HG03575 (cell line): ENCODE results near the gene USP20.

ENCODE experiments used
- ATAC-seq: cut with Tn5 transposase; IDR thresholded peaks from one replicate; pipeline ENCODE4 v1.9.1; 2021; ENCODE audit not compliant: unreplicated experiment, insufficient number of reproducible peaks, low FRiP score; ENCODE audit errors: extremely low read depth

USP20 gene

DNA sequence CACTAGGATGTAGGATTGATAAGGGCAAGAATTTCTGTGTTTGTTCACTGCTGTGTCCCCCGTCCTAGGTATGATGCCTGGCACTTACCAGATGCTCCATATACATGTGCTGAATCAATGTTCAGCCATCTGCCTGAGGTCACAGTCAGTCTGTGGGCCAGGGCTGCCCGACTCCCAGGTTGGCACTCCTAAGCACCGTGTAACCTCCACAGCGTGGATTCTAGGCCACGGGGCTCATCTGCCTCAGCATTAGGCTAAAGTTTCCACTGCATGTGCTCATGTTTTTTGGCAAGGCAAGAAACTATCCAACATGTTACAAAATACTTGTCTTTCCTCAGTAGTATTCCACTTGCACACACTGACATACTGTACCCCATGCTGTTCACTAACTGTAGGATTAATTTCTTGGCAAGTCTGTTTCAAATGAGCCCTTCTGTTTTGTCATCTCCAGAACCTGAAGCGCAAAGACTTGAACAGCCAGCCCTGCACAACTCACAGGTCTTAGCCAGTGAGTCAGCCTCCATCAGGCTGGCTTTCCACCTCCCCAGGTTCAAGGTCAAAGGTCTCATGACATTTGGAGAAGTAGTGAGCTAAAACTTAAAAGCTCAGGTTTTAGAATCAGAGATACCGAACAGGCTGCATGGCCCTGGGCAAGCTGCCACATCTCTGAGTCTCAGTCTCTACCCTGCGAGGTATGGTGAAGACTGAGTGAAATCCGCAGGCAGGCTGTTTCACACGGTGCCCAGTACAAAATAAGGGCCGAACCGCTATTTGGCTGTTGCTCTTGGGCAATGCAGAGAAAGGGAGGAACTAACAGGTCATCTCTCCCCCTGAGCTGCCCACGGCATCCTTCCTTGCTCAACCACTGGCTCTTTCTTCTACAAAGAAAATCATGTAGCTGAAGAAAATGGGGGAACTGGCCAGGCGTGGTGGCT lies 18.5 kb upstream of the USP20 start:
- ATAC-seq, result no peak

GRCh38 chr9:129822898-129823541 lies 12.2 kb upstream of the USP20 start:
- ATAC-seq, result no peak

DNA sequence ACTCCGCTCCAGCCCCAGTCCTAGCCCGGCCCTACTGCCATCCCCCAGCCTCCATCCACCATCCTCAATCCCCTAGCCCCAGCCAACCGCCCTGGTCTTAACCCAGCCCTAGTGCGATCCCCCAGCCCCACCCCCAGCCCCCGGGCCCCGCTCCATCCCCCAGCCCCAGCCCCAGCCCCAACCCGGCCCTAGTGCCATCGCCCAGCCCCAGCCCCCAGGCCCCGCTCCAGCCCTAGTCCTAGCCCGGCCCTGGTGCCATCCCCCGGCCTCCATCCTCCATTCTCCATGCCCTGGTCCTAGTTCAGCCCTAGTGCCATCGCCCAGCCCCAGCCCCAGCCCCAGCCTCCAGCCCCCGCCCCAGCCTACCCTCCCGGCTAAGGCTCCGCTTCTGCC lies 11.7 kb upstream of the USP20 start:
- no peak for ATAC-seq

- no peak for ATAC-seq
Observed at GRCh38 chr9:129823935-129824601, 11.2 kb upstream of the USP20 start, which contains the start of gene TOR1A. Gene TOR1A, minus strand, starts transcription at chr9:129824136. Its CDS starts 51 bp downstream, at chr9:129824085.

DNA sequence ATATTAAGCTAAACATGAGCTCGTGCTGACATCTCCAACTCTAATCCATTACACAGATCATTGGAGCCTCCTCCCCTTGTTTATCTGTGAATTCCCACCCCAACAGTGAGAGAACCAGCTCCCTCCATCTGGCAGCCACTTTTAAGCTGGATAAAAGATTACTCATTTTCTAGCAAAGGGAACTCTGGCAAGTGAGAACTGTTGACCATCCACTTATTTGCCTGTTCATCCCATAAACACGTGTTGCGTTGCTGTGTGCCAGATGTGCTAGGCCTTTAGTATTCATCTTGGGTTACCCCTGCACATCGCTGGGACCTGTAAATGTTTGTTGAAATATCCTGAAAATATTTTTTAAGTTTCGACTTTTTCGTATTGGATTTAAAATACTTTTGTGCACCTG lies 8.9 kb upstream of the USP20 start:
- no peak for ATAC-seq

DNA sequence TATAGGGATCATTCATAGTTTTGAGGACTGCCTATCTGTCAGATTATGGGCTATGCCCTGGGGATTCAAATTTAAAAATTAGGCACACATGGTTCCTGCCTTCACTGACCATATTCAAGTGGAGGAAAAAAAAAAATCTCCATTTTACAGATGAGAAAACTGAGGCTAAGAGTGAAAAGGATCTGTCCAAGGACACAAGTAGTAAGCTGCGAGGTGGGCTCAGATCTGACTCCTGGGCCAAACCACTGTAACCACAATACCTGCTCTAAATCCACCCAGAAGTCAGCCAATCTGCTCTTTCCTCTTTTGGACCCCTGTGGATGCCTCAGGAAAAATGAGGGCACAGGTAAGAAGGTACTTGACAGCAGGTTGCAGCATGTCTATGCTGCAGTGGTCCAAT lies 8.5 kb upstream of the USP20 start:
- ATAC-seq, result no peak

DNA sequence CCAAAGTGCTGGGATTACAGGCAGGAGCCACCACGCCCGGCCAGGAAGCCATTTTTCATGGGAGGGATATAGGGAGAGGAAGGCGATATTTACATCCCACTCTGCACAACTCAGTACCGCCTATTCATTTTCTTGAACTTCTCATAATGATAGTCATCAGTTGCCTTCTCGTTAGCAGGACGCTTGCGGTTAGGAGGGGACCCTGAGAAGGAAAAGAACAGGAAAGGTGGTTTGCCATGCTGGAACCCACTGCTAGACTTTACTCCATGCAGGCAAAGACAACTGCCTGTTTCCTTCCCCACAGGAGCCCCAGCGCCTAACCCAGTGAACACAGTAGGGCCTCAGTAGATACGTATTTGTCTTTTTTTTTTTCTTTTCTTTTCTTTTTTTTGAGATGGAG lies 7.2 kb upstream of the USP20 start:
- no peak for ATAC-seq

DNA sequence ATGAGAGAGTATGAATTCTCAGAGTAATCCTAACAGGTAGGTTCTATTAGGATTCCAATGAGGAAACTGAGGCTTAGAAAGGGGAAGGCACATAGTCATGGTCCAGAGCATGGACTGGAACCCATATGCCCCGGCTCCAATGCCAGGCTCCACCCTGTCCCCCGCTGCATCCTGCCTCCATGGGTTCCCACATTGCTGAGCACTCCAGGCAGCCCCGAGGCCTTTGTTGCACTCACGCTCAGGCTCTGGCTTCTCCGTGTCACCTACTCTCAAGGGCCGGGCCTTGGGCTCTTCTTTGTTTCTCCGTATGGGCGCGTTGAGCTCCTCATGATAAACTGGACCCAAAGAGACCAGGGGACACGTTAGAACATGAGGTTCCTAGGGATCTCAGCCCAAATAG lies 6.3 kb upstream of the USP20 start:
- no peak for ATAC-seq

DNA sequence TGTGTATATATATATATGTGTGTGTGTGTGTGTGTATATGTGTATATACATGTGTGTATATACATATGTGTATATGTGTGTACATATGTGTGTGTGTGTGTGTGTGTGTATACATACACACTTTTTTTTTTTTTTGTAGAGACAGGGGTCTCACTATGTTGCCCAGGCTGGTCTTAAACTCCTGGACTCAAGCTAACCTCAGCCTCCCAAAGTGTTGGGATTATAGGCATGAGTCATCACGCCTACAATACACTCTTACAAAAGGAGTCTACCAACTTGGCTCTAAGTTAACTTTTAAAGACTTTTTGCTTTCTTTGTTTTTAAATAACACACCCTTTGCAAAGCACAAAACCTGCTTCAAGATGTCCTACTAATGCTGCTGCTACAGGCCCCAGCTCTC lies 2.3 kb upstream of the USP20 start:
- ATAC-seq, result no peak

DNA sequence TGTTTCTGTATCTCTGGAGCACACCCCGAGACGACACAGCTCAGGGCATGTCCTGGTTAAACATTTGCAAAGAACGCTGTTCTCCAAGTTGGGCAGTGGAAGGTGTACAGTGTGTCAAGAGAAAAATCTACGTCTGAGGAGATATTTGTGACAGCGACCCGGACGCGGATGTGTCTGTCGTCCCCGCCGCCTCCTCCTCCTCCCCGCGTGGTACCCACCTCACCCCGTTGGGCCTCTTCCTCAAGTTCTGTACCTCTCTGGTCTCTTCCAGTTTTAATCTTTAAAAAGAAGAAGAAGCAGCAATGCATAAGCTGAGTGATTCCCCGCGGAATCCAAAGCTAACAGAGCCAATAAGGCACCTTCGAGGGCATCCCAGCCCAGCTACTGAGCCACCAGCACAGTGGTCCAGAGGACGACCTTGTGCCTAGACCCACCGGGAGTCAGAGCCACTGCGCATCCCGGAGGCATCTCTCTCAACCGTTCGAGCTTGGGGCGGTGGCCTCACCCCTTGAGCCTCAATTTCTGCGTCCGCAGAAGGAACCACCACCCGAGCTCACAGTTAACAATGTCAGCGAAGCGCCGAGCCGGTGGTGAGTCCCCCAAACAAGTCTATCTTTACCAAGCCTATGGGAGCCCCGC lies 650 bp upstream of the USP20 start:
- ATAC-seq, result no peak

DNA sequence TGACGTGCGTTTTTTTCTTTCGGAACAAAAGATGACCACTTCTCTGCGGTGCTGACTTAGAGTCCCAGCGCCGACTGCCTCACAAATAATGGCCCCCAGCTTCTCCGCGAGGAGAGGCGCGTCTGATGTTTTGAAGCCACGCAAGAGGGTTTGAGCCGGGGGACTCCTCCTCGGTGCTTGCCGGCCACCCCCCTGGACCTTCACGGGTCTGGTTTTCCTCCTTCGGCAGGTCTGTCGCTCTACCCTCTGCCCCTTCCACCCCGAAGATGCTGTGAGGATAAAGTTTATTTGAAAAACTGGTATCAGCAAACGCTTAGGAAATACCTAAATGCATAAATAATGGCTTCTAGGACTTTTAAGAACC lies 584 bp downstream of the USP20 start:
- no peak for ATAC-seq

GRCh38 chr9:129836311-129837007 lies 1.2 kb downstream of the USP20 start:
- no peak for ATAC-seq

DNA sequence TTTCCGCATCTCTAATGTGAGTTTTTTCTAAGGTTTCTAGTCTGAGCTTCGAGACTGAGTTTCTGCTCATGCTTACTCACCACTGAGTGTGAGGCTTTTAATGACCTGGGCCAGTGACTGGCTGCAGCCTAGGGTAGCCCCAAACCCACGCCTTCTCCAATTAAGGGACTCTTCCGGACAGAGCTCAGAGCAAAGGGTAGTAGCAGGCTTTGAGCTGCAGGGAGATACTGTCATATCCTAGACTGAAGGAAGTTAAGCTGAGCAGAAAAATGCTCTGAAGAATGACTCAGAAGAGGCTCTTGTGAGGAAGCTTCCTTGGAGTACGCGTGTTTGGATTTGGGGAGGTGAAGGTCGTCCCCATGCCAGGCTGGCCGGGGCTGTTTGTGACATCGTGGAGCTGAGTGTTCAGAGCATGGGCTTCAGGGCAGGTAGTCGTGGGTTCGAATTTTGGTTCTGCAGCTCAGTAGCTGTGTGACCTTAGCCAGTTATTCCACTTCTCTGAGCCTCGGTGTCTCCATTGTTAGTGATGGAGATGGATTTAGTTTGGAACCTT lies 3.5 kb downstream of the USP20 start:
- ATAC-seq, result no peak

- no peak for ATAC-seq
Observed at GRCh38 chr9:129839324-129840023, 4.2 kb downstream of the USP20 start.

DNA sequence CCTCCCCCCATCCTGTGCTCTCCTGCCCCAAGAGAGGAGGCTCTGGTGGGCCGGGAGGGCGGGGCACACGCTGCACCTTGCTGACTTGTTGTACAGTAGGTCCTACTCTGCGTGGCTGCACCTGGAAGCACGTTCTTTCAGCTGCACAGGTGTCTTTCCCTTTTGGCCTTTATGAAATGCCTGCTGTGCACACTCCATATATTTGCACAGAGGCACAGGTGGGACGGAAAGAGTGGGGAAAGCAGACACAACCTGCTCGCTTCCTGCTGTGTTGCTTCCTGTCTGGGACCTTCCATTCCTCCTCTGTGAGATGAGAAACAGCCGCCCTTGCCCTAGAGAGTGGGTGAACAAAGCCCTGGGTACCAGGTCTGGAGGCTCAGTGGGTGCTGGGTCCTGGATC lies 4.8 kb downstream of the USP20 start:
- no peak for ATAC-seq

GRCh38 chr9:129841071-129841470 lies 5.8 kb downstream of the USP20 start:
- no peak for ATAC-seq

DNA sequence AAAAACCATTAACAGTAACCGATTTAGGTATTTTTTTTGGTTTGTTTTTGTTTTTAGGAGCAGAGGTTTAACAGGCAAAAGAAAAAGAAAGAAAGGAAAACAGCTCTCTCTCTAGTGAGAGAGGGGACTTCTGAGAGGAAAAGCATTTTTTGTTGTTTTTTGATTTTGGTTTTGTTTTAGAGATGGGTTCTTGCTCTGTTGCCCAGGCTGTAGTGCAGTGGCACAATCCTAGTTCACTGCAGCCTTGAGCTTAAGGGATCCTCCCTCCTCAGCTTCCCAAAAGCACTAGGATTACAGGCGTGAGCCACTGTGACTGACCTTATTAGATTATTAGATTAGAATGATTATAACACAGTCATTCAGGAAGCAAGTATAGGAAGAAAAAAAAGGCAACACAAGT lies 10.1 kb downstream of the USP20 start:
- ATAC-seq, result no peak
